ENCODE results near the gene OSBPL5.

OSBPL5 gene

GRCh38 chr11:3201677-3202181 lies 36.6 kb upstream of the OSBPL5 start:
- Histone ChIP-seq H3K4me2 (ENCODE audit: low read depth, low read length, poor library complexity, severe bottlenecking) (peak overlapping the region; percentile 52), H3K9me3 (ENCODE audit: insufficient read depth, low read depth, low read length) (no peaks in the 10 kb centered on the region), H3K4me1 (ENCODE audit: insufficient read depth, low read length, poor library complexity, severe bottlenecking) (peaks cover 14% of the 10 kb centered on the region), H3K4me3 (ENCODE audit: low read length, poor library complexity, severe bottlenecking) (no peak overlapping the region), H3F3A (ENCODE audit: low read depth) (no peaks in the 10 kb centered on the region), H3K79me2 (ENCODE audit: insufficient read depth, low read length) (no peaks in the 10 kb centered on the region), H3K36me3 (ENCODE audit: insufficient read depth, low read length) (no peaks in the 10 kb centered on the region), H3K9me2 (replicated peaks; ENCODE audit: low read depth, low read length) (no peaks in the 10 kb centered on the region), H2AFZ (ENCODE audit: low read length) (no peak overlapping the region), H3K9ac (ENCODE audit: low read depth, low read length, poor library complexity, severe bottlenecking) (peak overlapping the region; percentile 45), H3K27me3 (ENCODE audit: insufficient read depth, low read length, poor library complexity, severe bottlenecking) (no peaks in the 10 kb centered on the region), H4K20me1 (ENCODE audit: insufficient read depth, low read length, poor library complexity, severe bottlenecking) (no peaks in the 10 kb centered on the region)
- TF ChIP-seq EZH2phosphoT487 (IDR thresholded peaks at IDR 0.05; ENCODE audit: borderline replicate concordance), result no peak
- TF ChIP-seq CTCF (conservative IDR thresholded peaks at IDR 0.05; ENCODE audit: low read length), result no peak

DNA sequence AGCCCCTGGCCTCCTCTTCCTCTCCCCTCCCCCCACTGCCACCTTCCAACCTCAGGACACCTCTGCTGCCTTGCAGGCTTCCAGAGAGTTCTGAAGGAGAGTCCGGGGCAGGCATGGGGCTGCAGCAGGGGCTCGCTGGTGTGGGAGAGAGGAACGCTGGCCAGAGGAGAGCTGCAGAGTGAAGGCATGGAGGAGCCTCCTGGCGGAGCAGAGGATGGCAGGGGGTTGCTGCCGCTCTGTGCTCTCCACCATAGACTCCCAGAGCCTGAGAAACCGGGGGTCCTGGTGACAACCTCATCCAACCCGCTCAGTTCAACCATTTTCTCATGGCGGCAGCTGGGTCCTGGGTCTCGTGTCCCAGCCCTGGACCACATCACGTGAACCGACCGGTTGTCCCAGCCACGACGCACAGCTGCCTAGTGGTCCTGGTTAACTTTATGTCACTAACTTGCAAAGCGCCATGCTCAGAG lies 36.0 kb upstream of the OSBPL5 start:
- H3K9ac ChIP-seq (ENCODE audit: low read depth, low read length, poor library complexity, severe bottlenecking), result no peak overlapping the region
- no peak overlapping the region for H2AFZ ChIP-seq (ENCODE audit: low read length)
- peaks cover 14% of the 10 kb centered on the region for H3K4me1 ChIP-seq (ENCODE audit: insufficient read depth, low read length, poor library complexity, severe bottlenecking)
- no peaks in the 10 kb centered on the region for H3K9me2 ChIP-seq (replicated peaks; ENCODE audit: low read depth, low read length)
- H3K36me3 ChIP-seq (ENCODE audit: insufficient read depth, low read length), result no peaks in the 10 kb centered on the region
- no peaks in the 10 kb centered on the region for H3K27me3 ChIP-seq (ENCODE audit: insufficient read depth, low read length, poor library complexity, severe bottlenecking)
- H3K9me3 ChIP-seq (ENCODE audit: insufficient read depth, low read depth, low read length), result no peaks in the 10 kb centered on the region
- no peaks in the 10 kb centered on the region for H4K20me1 ChIP-seq (ENCODE audit: insufficient read depth, low read length, poor library complexity, severe bottlenecking)
- no peak overlapping the region for H3K4me2 ChIP-seq (ENCODE audit: low read depth, low read length, poor library complexity, severe bottlenecking)
- no peaks in the 10 kb centered on the region for H3K79me2 ChIP-seq (ENCODE audit: insufficient read depth, low read length)
- no peaks in the 10 kb centered on the region for H3F3A ChIP-seq (ENCODE audit: low read depth)
- no peak for TF ChIP-seq CTCF (conservative IDR thresholded peaks at IDR 0.05; ENCODE audit: low read length)
- TF ChIP-seq EZH2phosphoT487 (IDR thresholded peaks at IDR 0.05; ENCODE audit: borderline replicate concordance), result no peak
- no peak overlapping the region for H3K4me3 ChIP-seq (ENCODE audit: low read length, poor library complexity, severe bottlenecking)

- H3K79me2 ChIP-seq (ENCODE audit: insufficient read depth, low read length), result no peaks in the 10 kb centered on the region
- no peaks in the 10 kb centered on the region for H3K36me3 ChIP-seq (ENCODE audit: insufficient read depth, low read length)
- peaks cover 14% of the 10 kb centered on the region for H3K4me1 ChIP-seq (ENCODE audit: insufficient read depth, low read length, poor library complexity, severe bottlenecking)
- H2AFZ ChIP-seq (ENCODE audit: low read length), result no peak overlapping the region
- no peaks in the 10 kb centered on the region for H3K9me3 ChIP-seq (ENCODE audit: insufficient read depth, low read depth, low read length)
- TF ChIP-seq EZH2phosphoT487 (IDR thresholded peaks at IDR 0.05; ENCODE audit: borderline replicate concordance) (no peak), CTCF (conservative IDR thresholded peaks at IDR 0.05; ENCODE audit: low read length) (no peak)
- no peak overlapping the region for H3K4me2 ChIP-seq (ENCODE audit: low read depth, low read length, poor library complexity, severe bottlenecking)
- H4K20me1 ChIP-seq (ENCODE audit: insufficient read depth, low read length, poor library complexity, severe bottlenecking), result no peaks in the 10 kb centered on the region
- H3K4me3 ChIP-seq (ENCODE audit: low read length, poor library complexity, severe bottlenecking), result no peak overlapping the region
- H3K9me2 ChIP-seq (replicated peaks; ENCODE audit: low read depth, low read length), result no peaks in the 10 kb centered on the region
- H3K27me3 ChIP-seq (ENCODE audit: insufficient read depth, low read length, poor library complexity, severe bottlenecking), result no peaks in the 10 kb centered on the region
- no peak overlapping the region for H3K9ac ChIP-seq (ENCODE audit: low read depth, low read length, poor library complexity, severe bottlenecking)
- H3F3A ChIP-seq (ENCODE audit: low read depth), result no peaks in the 10 kb centered on the region
These were observed 35.4 kb upstream of the OSBPL5 start for GRCh38 chr11:3200388-3201111.

Data from Loucy (cell line).